SHP77 (cell line): ENCODE results near the gene PGLYRP4.

ENCODE experiments used
- DNase-seq, 2 experiments: peaks; one replicate each; lab custom pipeline; 2025; lab: John Stamatoyannopoulos, UW

PGLYRP4 gene

GRCh38 chr1:153374071-153374470 is 25.4 kb upstream of the PGLYRP4 start:
- no peak for DNase-seq

GRCh38 chr1:153372571-153372970 is 23.9 kb upstream of the PGLYRP4 start:
- DNase-seq, result no peak

GRCh38 chr1:153371231-153371630 is 22.6 kb upstream of the PGLYRP4 start:
- no peak for DNase-seq

- no peak for DNase-seq
Observed at GRCh38 chr1:153370146-153370545, 21.5 kb upstream of the PGLYRP4 start.

- DNase-seq, result no peak
Observed at GRCh38 chr1:153368495-153368894, 19.9 kb upstream of the PGLYRP4 start.

GRCh38 chr1:153367090-153367489 is 18.4 kb upstream of the PGLYRP4 start:
- DNase-seq, result no peak

- no peak for DNase-seq
Observed at GRCh38 chr1:153366261-153366660, 17.6 kb upstream of the PGLYRP4 start.

GRCh38 chr1:153365696-153366095 is 17.1 kb upstream of the PGLYRP4 start:
- no peak for DNase-seq

- DNase-seq, result no peak
Observed at GRCh38 chr1:153364766-153365666, 16.4 kb upstream of the PGLYRP4 start.

- DNase-seq, result no peak
Observed at GRCh38 chr1:153364156-153364555, 15.5 kb upstream of the PGLYRP4 start.

- no peak for DNase-seq
Observed at GRCh38 chr1:153363641-153364040, 15.0 kb upstream of the PGLYRP4 start.

- DNase-seq, result no peak
Observed at GRCh38 chr1:153362187-153362775, 13.6 kb upstream of the PGLYRP4 start.

GRCh38 chr1:153361480-153362109 is 13.0 kb upstream of the PGLYRP4 start:
- DNase-seq, result no peak

- no peak for DNase-seq
Observed at GRCh38 chr1:153360592-153361479, 12.2 kb upstream of the PGLYRP4 start.

GRCh38 chr1:153360190-153360589 is 11.5 kb upstream of the PGLYRP4 start:
- no peak for DNase-seq

- DNase-seq, result no peak
Observed at GRCh38 chr1:153359241-153359640, 10.6 kb upstream of the PGLYRP4 start.

GRCh38 chr1:153358691-153358975 is 10.0 kb upstream of the PGLYRP4 start:
- no peak for DNase-seq

- no peak for DNase-seq
Observed at GRCh38 chr1:153357853-153358690, 9.4 kb upstream of the PGLYRP4 start, which contains the start of gene S100A9. Gene S100A9 (plus strand): TSS chr1:153357854. CDS start chr1:153358284, 430 bp downstream.

GRCh38 chr1:153357076-153357852 is 8.6 kb upstream of the PGLYRP4 start:
- DNase-seq, result no peak

GRCh38 chr1:153356392-153357075 is 7.9 kb upstream of the PGLYRP4 start:
- no peak for DNase-seq
